ENCODE results near the gene ISYNA1.

- TF ChIP-seq GABPA (IDR thresholded peaks at IDR 0.05; ENCODE audit: borderline replicate concordance, insufficient read depth, low read length): no peak
- TF ChIP-seq JUN (IDR thresholded peaks at IDR 0.05; ENCODE audit: low read depth, low read length): no peak
- no peak for TF ChIP-seq RXRA (IDR thresholded peaks at IDR 0.05; ENCODE audit: insufficient read depth, low read depth, low read length)
- no peak for TF ChIP-seq POLR2AphosphoS5 (IDR thresholded peaks at IDR 0.05; ENCODE audit: low read depth, low read length)
- TF ChIP-seq EZH2 (IDR thresholded peaks at IDR 0.05; ENCODE audit: low read depth, low read length, severe bottlenecking): no peak
- no peak for TF ChIP-seq BRCA1 (IDR thresholded peaks at IDR 0.05; ENCODE audit: low read depth, low read length)
- no peak for TF ChIP-seq CTCF (IDR thresholded peaks at IDR 0.05; ENCODE audit: control extremely low read depth in 1 of 3, insufficient read depth in 1 of 3, low read depth in 1 of 3, low read length in 3 of 3)
- no peak for TF ChIP-seq RFX5 (IDR thresholded peaks at IDR 0.05; ENCODE audit: borderline replicate concordance, low read depth, low read length)
- TF ChIP-seq MAFK (IDR thresholded peaks at IDR 0.05; ENCODE audit: low read depth, low read length): no peak
- TF ChIP-seq YY1 (IDR thresholded peaks at IDR 0.05; ENCODE audit: low read depth, low read length): no peak
- TF ChIP-seq POLR2A (IDR thresholded peaks at IDR 0.05; ENCODE audit: control extremely low read depth in 1 of 2, low read depth in 2 of 2, low read length in 2 of 2): no peak
- TF ChIP-seq TEAD4 (IDR thresholded peaks at IDR 0.05; ENCODE audit: low read depth, low read length): no peak
- no peak for TF ChIP-seq ZNF274 (IDR thresholded peaks at IDR 0.05; ENCODE audit: borderline replicate concordance, extremely low read depth, low read length)
- TF ChIP-seq CEBPB (IDR thresholded peaks at IDR 0.05; ENCODE audit: low read depth, low read length): no peak
Observed at GRCh38 chr19:18385359-18385674, 52.6 kb downstream of the ISYNA1 start.
